Left colon (tissue), 2 donors: ENCODE measurements around the gene MED27. TPM values are rescaled to one million over a fixed set of nuclear protein-coding genes. Genes with fewer than 3 reads are reported as not detected.

Experiments
- ATAC-seq: fragments of 200-7000 bp; cut with Tn5 transposase; one replicate; pipeline ENCODE4 v1.9.1; 2020; ENCODE audit warnings: mild to moderate bottlenecking, moderate library complexity
- DNase-seq, 2 donors: peaks; one replicate each; pipeline ENCODE4 v3.0.0-alpha.2; 2020
- intact Hi-C, 2 donors: fragments of 100-400 bp; cut with DNase I in 1 of 2; cut with micrococcal nuclease in 1 of 2; formaldehyde crosslinking; loops; one replicate each; pipeline versions ENCODE4 v1.11.2 to v1.14.0; 2022; cut with DNase I, micrococcal nuclease
- total RNA-seq, 2 donors: library from RNA; stranded (reverse); fragmentation: NEBNext Ultra II Directional; extraction: Animal tissue kit (Norgen Biotek cat#: 25700); gene quantifications; one replicate each; pipeline ENCODE4 v1.2.1, GENCODE V29; 2021
- donor health status: DM: no; HTN: no; CAD: no.
- donor health status: DM: yes; HTN: yes; CAD: no.

The MED27 gene
- total RNA-seq, 2 donors from 2014 or later, result 12.9 to 13.6 TPM

DNA sequence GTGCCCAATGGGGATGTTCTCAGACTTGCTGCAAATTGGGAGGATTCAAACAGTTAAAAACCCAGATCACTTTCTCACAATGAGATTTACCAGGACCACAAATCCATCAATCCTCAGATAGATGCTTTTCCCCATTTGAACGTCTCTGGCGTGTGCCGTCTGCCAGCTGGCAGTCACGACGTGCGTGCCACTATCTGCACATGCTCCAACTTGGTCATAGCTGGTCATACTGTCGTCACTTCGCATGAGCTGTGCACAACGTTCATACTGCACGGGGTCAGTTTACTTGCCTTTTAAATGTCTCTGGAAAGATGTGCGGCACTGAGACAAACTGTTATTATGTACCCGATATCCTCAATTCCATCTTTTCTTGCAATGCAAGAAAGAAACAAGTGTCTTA, 221.5 kb downstream of the MED27 start:
- ATAC-seq, result no peak
- no peak for DNase-seq
- intact Hi-C loops, result no loop called here

DNA sequence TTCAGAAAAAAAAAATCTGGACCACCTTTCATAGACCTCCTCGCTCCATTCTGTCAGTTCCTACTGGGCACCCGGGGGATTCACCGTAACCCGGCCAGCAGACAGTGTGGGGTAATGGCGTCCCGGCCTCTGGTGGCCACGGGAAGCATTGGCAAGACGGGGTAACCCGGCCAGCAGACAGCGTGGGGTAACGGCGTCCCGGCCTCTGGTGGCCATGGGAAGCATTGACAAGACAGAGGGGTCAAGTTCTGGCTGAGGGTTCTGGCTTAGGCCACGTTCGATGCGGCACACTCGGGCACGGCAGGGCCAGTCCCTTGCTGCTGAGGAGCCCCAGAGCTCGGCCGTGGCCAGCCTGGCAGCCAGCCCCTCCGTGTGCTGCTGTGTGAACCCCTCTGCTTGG, 223.6 kb downstream of the MED27 start:
- no peak for ATAC-seq
- no peak for DNase-seq
- intact Hi-C loops, result no loop called here

GRCh38 chr9:131854896-131855613, 224.6 kb downstream of the MED27 start:
- intact Hi-C loops, result no loop called here
- no peak for DNase-seq

GRCh38 chr9:131854334-131854733, 225.3 kb downstream of the MED27 start:
- ATAC-seq (no peak), DNase-seq (no peak)
- intact Hi-C loops, result no loop called here

More at GRCh38 chr9:131854896-131855613, 224.6 kb downstream of the MED27 start:
- no peak for ATAC-seq

GRCh38 chr9:131853434-131853833, 226.2 kb downstream of the MED27 start:
- no peak for ATAC-seq
- DNase-seq, result no peak
- intact Hi-C loops, result no loop called here

DNA sequence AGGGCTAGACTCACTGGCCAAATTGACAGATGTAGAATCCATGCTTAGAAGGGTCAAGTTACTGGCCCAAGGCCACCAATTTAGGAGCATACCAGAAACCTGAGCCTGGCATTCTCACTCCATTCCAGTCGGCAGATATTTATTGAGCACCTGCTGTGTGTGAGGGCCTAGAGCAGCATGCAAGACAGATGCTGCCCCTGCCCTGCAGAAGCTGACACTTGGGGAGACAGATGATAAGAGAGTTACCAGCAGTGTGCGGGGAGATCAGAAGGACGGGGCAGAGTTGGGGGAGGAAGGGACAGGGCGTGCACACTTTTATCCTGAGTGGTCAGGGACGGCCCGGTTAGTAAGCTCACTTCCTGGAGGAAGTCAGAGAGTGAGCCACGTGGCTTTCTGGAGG, 228.3 kb downstream of the MED27 start:
- no peak for ATAC-seq
- DNase-seq, result no peak
- intact Hi-C loops, result no loop called here

DNA sequence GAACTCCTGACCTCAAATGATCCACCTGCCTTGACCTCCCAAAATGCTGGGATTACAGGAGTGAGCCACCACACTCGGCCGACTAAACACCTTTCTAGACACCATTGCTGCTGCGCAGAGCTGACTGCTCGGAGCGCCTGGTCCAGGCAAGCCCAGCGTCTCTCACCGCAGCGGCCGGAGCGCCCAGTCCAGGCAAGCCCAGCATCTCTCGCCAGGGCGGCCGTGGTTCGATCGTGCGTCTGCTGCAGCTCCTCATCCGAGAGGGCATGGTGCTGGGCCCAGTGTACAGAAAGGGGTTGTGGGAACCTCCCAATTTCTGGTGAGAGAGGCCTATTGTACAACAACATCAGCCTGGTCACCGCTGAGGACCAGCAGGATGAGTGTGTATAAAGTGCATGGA, 230.3 kb downstream of the MED27 start:
- intact Hi-C loops, result no loop called here
- no peak for DNase-seq
- ATAC-seq, result no peak

DNA sequence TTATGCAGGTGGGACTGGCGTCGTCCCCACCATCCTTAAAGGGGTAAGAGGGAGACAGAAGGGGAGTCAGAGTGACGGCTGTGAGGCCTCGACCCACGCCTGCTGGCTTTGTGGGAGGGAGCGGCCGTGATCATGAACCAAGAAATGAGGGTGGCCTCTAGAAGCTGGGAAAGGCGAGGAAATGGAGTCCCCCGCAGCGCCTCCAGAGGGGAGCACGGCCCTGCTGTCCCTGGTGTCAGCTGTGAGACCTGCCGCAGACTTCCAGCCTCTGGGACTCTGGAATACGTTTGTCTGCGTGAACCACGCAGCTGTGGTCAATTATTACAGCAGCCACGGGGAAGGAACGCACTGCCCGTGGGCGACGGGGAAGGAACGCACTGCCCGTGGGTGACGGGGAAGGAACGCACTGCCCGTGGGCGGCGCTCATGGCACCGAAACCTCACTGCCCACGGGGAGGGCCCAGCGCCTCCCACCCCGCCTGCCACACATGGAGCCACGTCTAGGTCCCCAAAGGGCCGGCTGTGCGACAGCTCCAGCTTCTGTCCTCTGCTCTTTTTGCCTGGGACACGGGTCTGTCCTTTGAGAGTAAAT, 231.0 kb downstream of the MED27 start:
- intact Hi-C loops, result no loop called here
- no peak for ATAC-seq
- no peak for DNase-seq

DNA sequence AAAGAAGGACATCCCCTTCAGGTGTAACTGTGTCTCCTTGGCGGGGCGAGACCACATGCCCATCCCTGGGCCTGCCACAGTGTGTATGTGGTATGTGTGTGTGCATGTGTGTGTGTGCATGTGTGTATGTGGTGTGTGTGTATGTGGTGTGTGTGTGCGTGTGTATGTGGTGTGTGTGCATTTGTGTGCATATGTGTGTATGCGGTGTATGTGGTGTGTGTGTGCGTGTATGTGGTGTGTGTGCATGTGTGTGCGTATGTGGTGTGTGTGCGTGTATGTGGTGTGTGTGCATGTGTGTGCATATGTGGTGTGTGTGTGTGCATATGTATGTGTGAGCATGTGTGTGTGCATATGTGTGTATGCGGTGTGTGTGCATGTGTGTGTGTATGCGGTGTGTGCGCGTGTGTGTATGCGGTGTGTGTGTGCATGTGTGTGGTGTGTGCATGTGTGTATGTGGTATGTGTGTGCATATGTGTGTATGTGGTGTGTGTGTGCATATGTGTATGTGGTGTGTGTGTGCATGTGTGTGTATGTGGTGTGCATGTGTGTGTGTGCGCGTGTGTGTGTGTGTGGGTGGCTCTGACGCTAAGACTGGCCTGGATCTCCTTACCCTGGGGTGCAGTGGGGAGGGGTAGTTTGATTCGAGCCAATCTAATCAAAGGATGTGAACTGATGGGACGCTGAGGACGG, 231.9 kb downstream of the MED27 start:
- intact Hi-C loops, result no loop called here
- no peak for ATAC-seq
- DNase-seq, result no peak

GRCh38 chr9:131845305-131846298, 234.1 kb downstream of the MED27 start:
- no peak for ATAC-seq
- no peak for DNase-seq
- intact Hi-C loops, result no loop called here

- intact Hi-C loops, result no loop called here
- ATAC-seq, result no peak
- DNase-seq, result no peak
Measured at GRCh38 chr9:131844745-131845118, 234.9 kb downstream of the MED27 start.

DNA sequence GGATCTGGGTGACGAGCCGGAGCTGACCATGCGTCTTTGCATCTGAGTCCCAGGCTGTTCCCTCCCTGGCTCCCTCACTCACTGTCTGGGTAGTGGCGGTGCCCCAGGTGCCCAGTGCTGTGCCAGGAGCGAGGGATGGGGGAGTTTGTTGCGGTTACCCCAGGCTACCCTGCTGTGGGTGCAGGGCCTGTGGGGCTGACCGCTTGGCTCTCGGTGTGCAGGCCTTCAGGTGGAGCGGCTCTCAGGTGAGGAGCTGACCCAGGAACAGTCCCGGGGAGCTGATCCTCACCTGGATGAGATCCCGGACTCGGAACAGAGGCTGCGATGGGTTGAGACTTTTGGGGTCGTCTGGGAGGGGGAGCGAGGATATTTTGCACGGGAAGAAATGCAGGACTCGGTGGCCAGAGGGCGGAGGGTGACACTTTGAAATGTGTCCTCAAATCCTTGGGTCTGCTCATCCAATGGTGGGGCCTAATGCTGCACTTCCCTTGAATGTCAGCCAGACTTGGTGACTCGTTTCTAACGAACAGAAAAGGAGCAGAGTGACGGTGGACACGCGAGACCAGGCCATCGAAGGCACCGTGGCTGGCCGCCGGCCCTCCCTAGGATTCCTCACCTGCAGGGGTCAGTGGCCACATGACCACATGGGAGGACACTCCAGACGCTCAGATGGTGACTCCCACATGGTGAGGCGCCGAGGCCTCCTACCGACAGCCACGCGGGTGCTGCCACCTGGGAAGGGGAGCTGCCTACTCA, 235.5 kb downstream of the MED27 start:
- ATAC-seq (no peak), DNase-seq (no peak)
- intact Hi-C loops, result no loop called here

DNA sequence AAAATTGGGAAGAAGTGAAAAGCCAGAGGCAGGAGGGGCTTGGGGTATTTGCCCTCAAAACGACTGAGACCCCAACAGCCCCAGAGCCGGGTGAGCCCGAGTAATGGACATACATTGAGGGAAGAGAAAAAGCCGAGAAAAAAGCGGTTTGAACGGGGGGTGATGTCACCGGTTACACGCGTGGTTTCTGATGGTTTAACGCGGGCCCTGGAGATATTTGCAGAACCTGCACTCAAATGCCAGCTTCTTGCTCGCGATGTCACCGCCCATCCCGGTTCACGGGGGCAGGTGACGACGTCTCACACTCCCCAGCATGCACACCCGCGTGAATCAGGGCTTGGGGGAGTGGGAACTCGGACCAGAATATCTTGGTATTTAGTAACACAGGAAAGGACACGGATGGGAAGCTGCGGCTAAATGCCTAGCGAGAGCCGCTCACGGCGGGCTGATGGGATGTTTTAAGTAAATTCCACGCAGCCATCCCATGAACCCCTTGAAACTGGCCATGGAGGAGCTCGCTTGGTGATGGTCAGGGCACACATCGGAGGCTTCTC, 237.8 kb downstream of the MED27 start:
- intact Hi-C loops, result no loop called here
- DNase-seq (no peak), ATAC-seq (no peak)

GRCh38 chr9:131840751-131841702, 238.6 kb downstream of the MED27 start:
- no peak for DNase-seq
- no peak for ATAC-seq
- intact Hi-C loops, result no loop called here

DNA sequence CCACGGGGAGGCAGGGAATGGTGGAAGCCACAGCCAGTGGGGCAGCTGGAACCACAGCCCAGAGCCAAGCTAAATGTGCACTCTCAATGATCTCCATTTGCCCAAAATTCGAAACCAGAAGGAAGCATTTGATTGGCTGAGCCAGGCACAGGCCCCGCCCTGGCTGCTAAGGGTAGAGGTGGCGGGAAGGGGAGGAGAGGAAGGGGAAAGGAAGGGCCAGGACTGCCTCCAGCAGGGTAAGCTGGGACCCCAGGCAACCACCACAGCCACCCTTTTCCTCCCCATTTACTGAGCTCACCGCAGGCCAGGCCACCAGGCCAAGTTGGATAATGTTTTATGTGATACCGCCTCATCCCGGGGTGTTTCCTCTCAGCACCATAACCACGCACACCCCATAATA, 239.4 kb downstream of the MED27 start:
- ATAC-seq, result no peak
- no peak for DNase-seq
- intact Hi-C loops, result no loop called here

GRCh38 chr9:131839281-131840084, 240.2 kb downstream of the MED27 start:
- no peak for ATAC-seq

More at GRCh38 chr9:131839281-131840084, 240.2 kb downstream of the MED27 start:
- no peak for DNase-seq
- intact Hi-C loops, result no loop called here
